H1 (cell line): ENCODE results near the gene CNDP2. TPM values are rescaled to one million over a fixed set of nuclear protein-coding genes. Genes with fewer than 3 reads are reported as not detected.

Experiments
- CTCF ChIA-PET: fragments of 300-600 bp; sonication (Branson Sonifier 250); formaldehyde crosslinking; loops from one replicate; lab custom pipeline; 2021; ENCODE audit not compliant: partially characterized antibody; lab: Charles Lee
- POLR2A ChIA-PET: fragments of 300-600 bp; sonication (Branson Sonifier 250); formaldehyde crosslinking; loops from one replicate; lab custom pipeline; 2021; ENCODE audit warnings: inconsistent platforms; ENCODE audit not compliant: partially characterized antibody; lab: Charles Lee
- DNase-seq, 2 experiments: peaks; one replicate each; pipeline versions ENCODE4 v3.0.0 to v3.0.0-alpha.2; 2010 to 2022; ENCODE audit warnings: low spot score in 2 of 2, low read depth in 1 of 2, mixed read lengths in 1 of 2
- FAIRE-seq: peaks from 2 replicates; lab custom pipeline; 2011; peaks lifted over from hg19 to GRCh38; lab: Jason Lieb, UNC
- H2AFZ ChIP-seq: 2 replicates; pipeline ENCODE4 v1.8.1; 2012; ENCODE audit warnings: low read length, inconsistent platforms
- H2AK5ac ChIP-seq: 2 replicates; pipeline ENCODE4 v1.6.1; 2013; ENCODE audit warnings: low read depth, low read length
- H2BK120ac ChIP-seq: replicated peaks from 2 replicates; pipeline ENCODE3; 2013; ENCODE audit warnings: low read depth, low read length, inconsistent platforms
- H2BK12ac ChIP-seq: 2 replicates; pipeline ENCODE4 v1.6.1; 2013; ENCODE audit warnings: low read depth, low read length
- H2BK15ac ChIP-seq: 2 replicates; pipeline ENCODE4 v1.6.1; 2013; ENCODE audit warnings: low read length
- H2BK20ac ChIP-seq: 2 replicates; pipeline ENCODE4 v1.6.1; 2013; ENCODE audit warnings: low read length
- H2BK5ac ChIP-seq: 2 replicates; pipeline ENCODE4 v1.6.1; 2013; ENCODE audit warnings: low read depth, low read length
- H3K14ac ChIP-seq: 2 replicates; pipeline ENCODE4 v1.6.1; 2013; ENCODE audit warnings: inconsistent platforms; ENCODE audit not compliant: insufficient read length
- H3K18ac ChIP-seq: 2 replicates; pipeline ENCODE4 v1.6.1; 2013; ENCODE audit warnings: low read length; ENCODE audit errors: extremely low read depth
- H3K23ac ChIP-seq: 2 replicates; pipeline ENCODE4 v1.6.1; 2013; ENCODE audit warnings: inconsistent platforms; ENCODE audit not compliant: insufficient read length
- H3K23me2 ChIP-seq: 2 replicates; pipeline ENCODE4 v1.6.1; 2013; ENCODE audit warnings: low read depth, low read length
- H3K27ac ChIP-seq: 2 replicates; pipeline ENCODE4 v1.6.1; 2011; ENCODE audit warnings: low read depth, low read length, inconsistent platforms
- H3K27me3 ChIP-seq, 4 experiments: replicated peaks in 1 of 4; 1 replicate in 1 of 4; 2 replicates in 3 of 4; pipeline versions ENCODE4 v1.6.1 to v1.8.1; 2011 to 2013; ENCODE audit warnings: low read length in 3 of 4, mild to moderate bottlenecking in 3 of 4, inconsistent platforms in 2 of 4, mixed read lengths in 2 of 4, moderate library complexity in 1 of 4; ENCODE audit not compliant: control insufficient read depth in 3 of 4, insufficient read depth in 3 of 4; ENCODE audit errors: extremely low read depth in 1 of 4
- H3K36me3 ChIP-seq, 4 experiments: 2 replicates each; pipeline versions ENCODE4 v1.6.1 to v1.8.1; 2011 to 2013; ENCODE audit warnings: mild to moderate bottlenecking in 4 of 4, low read length in 3 of 4, moderate library complexity in 2 of 4, control low read depth in 1 of 4, inconsistent platforms in 1 of 4; ENCODE audit not compliant: insufficient read depth in 4 of 4, control insufficient read depth in 2 of 4
- H3K4ac ChIP-seq: replicated peaks from 2 replicates; pipeline ENCODE3; 2013; ENCODE audit warnings: low read length, low read depth, mixed read lengths, inconsistent platforms; ENCODE audit not compliant: insufficient read length
- H3K4me1 ChIP-seq, 4 experiments: replicated peaks in 1 of 4; 1 replicate in 1 of 4; 2 replicates in 3 of 4; pipeline versions ENCODE4 v1.6.1 to v1.8.1; 2011 to 2013; ENCODE audit warnings: low read length in 3 of 4, inconsistent platforms in 2 of 4, mixed read lengths in 1 of 4; ENCODE audit not compliant: insufficient read depth in 4 of 4, control insufficient read depth in 3 of 4
- H3K4me2 ChIP-seq, 2 experiments: 2 replicates each; pipeline versions ENCODE4 v1.6.1 to v1.8.1; 2011 to 2013; ENCODE audit warnings: low read depth in 2 of 2, low read length in 2 of 2, control low read depth in 1 of 2, inconsistent platforms in 1 of 2, mild to moderate bottlenecking in 1 of 2; ENCODE audit not compliant: insufficient read depth in 1 of 2
- H3K4me3 ChIP-seq, 4 experiments: fragments of 200-600, 300-600 bp in 1 of 4; sonication (generic), shearing (Covaris generic), sonication (Bioruptor Twin) in 1 of 4; 2 replicates each; pipeline versions ENCODE4 v1.5.1 to v1.8.1; 2011 to 2016; ENCODE audit warnings: low read length in 4 of 4, low read depth in 3 of 4, control low read depth in 2 of 4, inconsistent platforms in 2 of 4, mild to moderate bottlenecking in 2 of 4, mixed read lengths in 1 of 4, moderate library complexity in 1 of 4; ENCODE audit not compliant: insufficient read depth in 2 of 4; ENCODE audit errors: extremely low read depth in 1 of 4
- H3K56ac ChIP-seq: replicated peaks from 2 replicates; pipeline ENCODE3; 2013; ENCODE audit warnings: low read depth, mild to moderate bottlenecking, mixed read lengths, low read length, inconsistent platforms; ENCODE audit not compliant: insufficient read length
- H3K79me1 ChIP-seq: 2 replicates; pipeline ENCODE4 v1.6.1; 2013; ENCODE audit warnings: low read depth, low read length, control low read depth
- H3K79me2 ChIP-seq, 2 experiments: 2 replicates each; pipeline versions ENCODE4 v1.6.1 to v1.8.1; 2012 to 2013; ENCODE audit warnings: low read length in 2 of 2, mild to moderate bottlenecking in 2 of 2, inconsistent platforms in 1 of 2; ENCODE audit not compliant: insufficient read depth in 2 of 2, control insufficient read depth in 1 of 2
- H3K9ac ChIP-seq, 4 experiments: replicated peaks in 1 of 4; 1 replicate in 1 of 4; 2 replicates in 3 of 4; pipeline versions ENCODE4 v1.6.1 to v1.8.1; 2011 to 2013; ENCODE audit warnings: low read depth in 3 of 4, low read length in 3 of 4, control low read depth in 2 of 4, mild to moderate bottlenecking in 2 of 4, moderate library complexity in 2 of 4, inconsistent platforms in 1 of 4; ENCODE audit errors: extremely low read depth in 1 of 4
- H3K9me3 ChIP-seq, 2 experiments: 2 replicates each; pipeline versions ENCODE4 v1.6.1 to v1.8.1; 2012 to 2013; ENCODE audit warnings: mild to moderate bottlenecking in 2 of 2, moderate library complexity in 2 of 2, control low read depth in 1 of 2, inconsistent platforms in 1 of 2, low read depth in 1 of 2, low read length in 1 of 2, mixed read lengths in 1 of 2; ENCODE audit not compliant: insufficient read depth in 2 of 2
- H4K20me1 ChIP-seq, 2 experiments: replicated peaks in 1 of 2; 2 replicates each; pipeline versions ENCODE3 to v1.8.1; 2011 to 2013; ENCODE audit warnings: inconsistent platforms in 2 of 2, low read length in 2 of 2, mild to moderate bottlenecking in 1 of 2; ENCODE audit not compliant: insufficient read depth in 2 of 2, control insufficient read depth in 1 of 2
- H4K5ac ChIP-seq: 2 replicates; pipeline ENCODE4 v1.6.1; 2013; ENCODE audit warnings: low read length, low read depth, mixed read lengths, inconsistent platforms; ENCODE audit not compliant: insufficient read length
- H4K8ac ChIP-seq: 2 replicates; pipeline ENCODE4 v1.8.0; 2013; ENCODE audit warnings: mild to moderate bottlenecking, moderate library complexity, low read length, inconsistent platforms; ENCODE audit not compliant: insufficient read depth; ENCODE audit errors: extremely low read depth
- H4K91ac ChIP-seq: replicated peaks from 2 replicates; pipeline ENCODE3; 2013; ENCODE audit warnings: low read length, mixed read lengths, inconsistent platforms; ENCODE audit not compliant: insufficient read length
- EGR1 ChIP-seq: IDR thresholded peaks from 2 replicates; pipeline ENCODE4 v1.6.1; 2011; ENCODE audit warnings: low read depth, low read length, borderline replicate concordance
- EZH2 ChIP-seq: fragments of 200-600 bp; sonication (generic); IDR thresholded peaks from 2 replicates; pipeline ENCODE4 v1.7.1; 2012; ENCODE audit warnings: low read depth, mild to moderate bottlenecking, moderate library complexity, low read length, inconsistent platforms; ENCODE audit not compliant: severe bottlenecking
- FOSL1 ChIP-seq: IDR thresholded peaks from 2 replicates; pipeline ENCODE4 v1.6.1; 2011; ENCODE audit warnings: mild to moderate bottlenecking, low read depth, low read length, moderate library complexity; ENCODE audit not compliant: insufficient read depth
- GTF2F1 ChIP-seq: IDR thresholded peaks from 2 replicates; pipeline ENCODE4 v1.6.1; 2012; ENCODE audit warnings: low read depth, low read length, improper control_type of control experiment, borderline replicate concordance
- HDAC6 ChIP-seq: IDR thresholded peaks from one replicate; pipeline ENCODE4 v1.7.1; 2012; ENCODE audit warnings: low read depth, mild to moderate bottlenecking, inconsistent platforms, low read length, moderate library complexity
- SAP30 ChIP-seq: fragments of 300-600 bp; sonication (generic); IDR thresholded peaks from 2 replicates; pipeline ENCODE4 v1.7.1; 2012; ENCODE audit warnings: low read length, moderate library complexity, mild to moderate bottlenecking, inconsistent platforms; ENCODE audit not compliant: insufficient read depth, insufficient replicate concordance
- SIX5 ChIP-seq: IDR thresholded peaks from 2 replicates; pipeline ENCODE4 v1.6.1; 2011; ENCODE audit warnings: mild to moderate bottlenecking, low read depth, low read length
- SRF ChIP-seq: IDR thresholded peaks from 2 replicates; pipeline ENCODE4 v1.6.1; 2011; ENCODE audit warnings: mild to moderate bottlenecking, low read depth, low read length, moderate library complexity
- SUZ12 ChIP-seq: fragments of 200-600 bp; sonication (generic); IDR thresholded peaks from 2 replicates; pipeline ENCODE4 v1.6.1; 2012; ENCODE audit warnings: mild to moderate bottlenecking, inconsistent platforms, low read length, moderate library complexity, mixed read lengths
- ZNF274 ChIP-seq: IDR thresholded peaks from 2 replicates; pipeline ENCODE4 v1.7.0; 2012; ENCODE audit warnings: low read length, borderline replicate concordance; ENCODE audit errors: extremely low read depth
- WGBS, 2 experiments: shearing (Covaris generic) in 1 of 2; methylation state at CpG; one replicate each; pipeline versions ENCODE4 v1.1.6 to v1.1.7; 2013 to 2015; ENCODE audit warnings: low lambda C conversion rate in 2 of 2, mixed read lengths in 2 of 2, inconsistent platforms in 1 of 2, low coverage in 1 of 2, missing lambda C conversion rate in 1 of 2; ENCODE audit not compliant: insufficient replicate concordance in 2 of 2, insufficient coverage in 1 of 2, insufficient read length in 1 of 2; ENCODE audit errors: extremely low coverage in 1 of 2, missing lambda C conversion rate in 1 of 2; 5-methylcytosine and 5-hydroxymethylcytosine counted together
- polyA plus RNA-seq, 7 experiments: library from polyadenylated mRNA; depleted of rRNA in 3 of 7; stranded (reverse) in 5 of 7; unstranded in 2 of 7; fragments of >200 nt in 5 of 7; fragments of 200-250 nt in 2 of 7; gene quantifications; 1 replicate in 5 of 7; 2 replicates in 1 of 7; 4 replicates in 1 of 7; pipeline versions ENCODE4 v1.2.1 to v1.2.3, GENCODE V29; 2011 to 2013; ENCODE audit warnings: missing spikeins in 2 of 7, mixed read lengths in 2 of 7
- total RNA-seq: library from RNA; stranded (reverse); fragmentation: NEBNext Ultra II Directional; extraction: Animal tissue kit (Norgen Biotek cat#: 25700); gene quantifications from 2 replicates; pipeline ENCODE4 v1.2.1, GENCODE V29; 2021
- TF ChIP-seq, protein P1 (sequence below): IDR thresholded peaks from 2 replicates; pipeline ENCODE4 v1.6.1; 2012; ENCODE audit warnings: low read length, inconsistent platforms
- TF ChIP-seq, protein P2 (sequence below): IDR thresholded peaks from 2 replicates; pipeline ENCODE4 v1.6.1; 2011; ENCODE audit warnings: low read depth, mild to moderate bottlenecking, low read length; ENCODE audit not compliant: insufficient read depth

Gene CNDP2
- total and polyA plus RNA-seq, 2 of the 8 experiments (the other 6 are each of a cell fraction or from before 2014, with no cell fraction given), result 71.8 to 243 TPM

DNA sequence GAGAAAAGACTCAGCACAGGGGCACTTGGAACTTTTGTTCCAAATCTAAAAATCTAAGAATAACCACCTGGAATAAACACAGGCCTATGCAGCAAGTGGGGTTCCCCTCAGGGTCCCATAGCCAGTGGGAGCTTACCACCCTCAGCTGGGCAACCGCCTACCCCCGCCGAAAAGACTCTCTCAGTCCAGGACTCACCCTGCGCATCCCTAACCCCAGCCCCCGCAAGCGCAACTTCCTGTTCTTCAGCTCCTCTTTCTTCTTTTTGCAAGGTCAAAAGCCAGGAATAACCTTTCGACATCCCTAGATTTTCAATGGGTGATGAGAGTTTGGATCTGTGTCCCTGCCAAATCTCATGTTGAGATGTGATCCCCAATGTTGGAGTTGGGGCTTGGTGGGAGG is 51.7 kb downstream of the CNDP2 start:
- Histone ChIP-seq H3K27me3 (no peaks in the 10 kb centered on the region), H3K4me3 (no peak overlapping the region), H4K5ac (no peak overlapping the region), H3K56ac (no peak overlapping the region), H3K9me3 (peaks cover 20 to 32% of the 10 kb centered on the region in 2 experiments), H4K8ac (no peak overlapping the region), H3K18ac (no peak overlapping the region), H3K4me2 (no peak overlapping the region), H3K27ac (no peak overlapping the region), H2BK15ac (no peak overlapping the region), H2BK12ac (no peak overlapping the region), H2AFZ (no peak overlapping the region), H2BK5ac (no peak overlapping the region), H3K36me3 (no peaks in the 10 kb centered on the region), H3K79me1 (no peaks in the 10 kb centered on the region), H3K14ac (no peak overlapping the region), H3K4me1 (no peaks in the 10 kb centered on the region), H3K23me2 (no peaks in the 10 kb centered on the region; the same call in 1 of the 2 replicates), H2BK20ac (no peak overlapping the region), H2BK120ac (no peak overlapping the region), H3K23ac (no peak overlapping the region), H3K79me2 (no peaks in the 10 kb centered on the region), H3K4ac (no peak overlapping the region), H2AK5ac (no peak overlapping the region), H3K9ac (no peak overlapping the region), H4K20me1 (peaks cover 0 to 2% of the 10 kb centered on the region in 2 experiments), H4K91ac (no peak overlapping the region)
- no peak for FAIRE-seq
- 80% methylated on average over 7 of the region's 7 CpGs; no CpG with 5 or more reads in 1 of the 2 experiments for WGBS, 2 experiments
- DNase-seq, result no peak
- CTCF ChIA-PET, result interaction anchor here (1.0 to 1.3 kb wide), 3 partner anchors 15 to 174 kb away, joined by 3 to 4 read pairs (median 3); no protein-coding TSS in a partner anchor
- POLR2A ChIA-PET, result no interaction called here
- no peak for TF ChIP-seq SAP30
- TF ChIP-seq, protein P1, sequence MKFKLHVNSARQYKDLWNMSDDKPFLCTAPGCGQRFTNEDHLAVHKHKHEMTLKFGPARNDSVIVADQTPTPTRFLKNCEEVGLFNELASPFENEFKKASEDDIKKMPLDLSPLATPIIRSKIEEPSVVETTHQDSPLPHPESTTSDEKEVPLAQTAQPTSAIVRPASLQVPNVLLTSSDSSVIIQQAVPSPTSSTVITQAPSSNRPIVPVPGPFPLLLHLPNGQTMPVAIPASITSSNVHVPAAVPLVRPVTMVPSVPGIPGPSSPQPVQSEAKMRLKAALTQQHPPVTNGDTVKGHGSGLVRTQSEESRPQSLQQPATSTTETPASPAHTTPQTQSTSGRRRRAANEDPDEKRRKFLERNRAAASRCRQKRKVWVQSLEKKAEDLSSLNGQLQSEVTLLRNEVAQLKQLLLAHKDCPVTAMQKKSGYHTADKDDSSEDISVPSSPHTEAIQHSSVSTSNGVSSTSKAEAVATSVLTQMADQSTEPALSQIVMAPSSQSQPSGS, result no peak
- TF ChIP-seq, protein P2, sequence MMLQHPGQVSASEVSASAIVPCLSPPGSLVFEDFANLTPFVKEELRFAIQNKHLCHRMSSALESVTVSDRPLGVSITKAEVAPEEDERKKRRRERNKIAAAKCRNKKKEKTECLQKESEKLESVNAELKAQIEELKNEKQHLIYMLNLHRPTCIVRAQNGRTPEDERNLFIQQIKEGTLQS, result no peak
- no peak for TF ChIP-seq GTF2F1
- TF ChIP-seq HDAC6, result no peak
- TF ChIP-seq EGR1, result no peak
- TF ChIP-seq ZNF274, result no peak
- TF ChIP-seq SIX5, result no peak
- TF ChIP-seq EZH2, result no peak
- no peak for TF ChIP-seq SRF
- no peak for TF ChIP-seq FOSL1
- TF ChIP-seq SUZ12, result no peak
